Endothelial cell of umbilical vein (primary cell): ENCODE data around the gene VTA1. TPM values are rescaled to one million over a fixed set of nuclear protein-coding genes. Genes with fewer than 3 reads are reported as not detected.

Experiments
- BruUV-seq: library from RNA; stranded (reverse); fragments of 400-500 nt; replicated peaks from 2 replicates; lab custom pipeline; 2021; lab: Mats Ljungman, UMichigan
- CTCF ChIA-PET: fragments of 300-600, 350-600 bp; sonication (Branson Sonifier 250); formaldehyde crosslinking; loops from one replicate; lab custom pipeline; 2021; ENCODE audit warnings: antibody characterized with exemption, inconsistent platforms; lab: Charles Lee
- POLR2A ChIA-PET: fragments of 300-600, 350-600 bp; sonication (Branson Sonifier 250); formaldehyde crosslinking; loops from one replicate; lab custom pipeline; 2021; ENCODE audit warnings: antibody characterized with exemption, inconsistent platforms; lab: Charles Lee
- DNase-seq: peaks from one replicate; pipeline ENCODE4 v3.0.0-alpha.2; 2011; ENCODE audit warnings: low read depth, low spot score
- FAIRE-seq: peaks from 2 replicates; lab custom pipeline; 2011; peaks lifted over from hg19 to GRCh38; lab: Jason Lieb, UNC
- H2AFZ ChIP-seq: 2 replicates; pipeline ENCODE4 v1.6.0; 2012; ENCODE audit warnings: low read depth, low read length, control low read depth, inconsistent platforms
- H3K27ac ChIP-seq: 2 replicates; pipeline ENCODE4 v1.5.1; 2011; ENCODE audit warnings: low read depth, mild to moderate bottlenecking, control low read depth, low read length, moderate library complexity; ENCODE audit not compliant: insufficient read depth
- H3K27me3 ChIP-seq, 2 experiments: 2 replicates each; pipeline versions ENCODE4 v1.6.0 to v1.6.1; 2011; ENCODE audit warnings: low read length in 2 of 2, mixed read lengths in 1 of 2; ENCODE audit not compliant: control insufficient read depth in 2 of 2, insufficient read depth in 2 of 2
- H3K36me3 ChIP-seq, 2 experiments: 2 replicates in 1 of 2; 3 replicates in 1 of 2; pipeline ENCODE4 v1.5.1; 2011; ENCODE audit warnings: low read length in 2 of 2, mild to moderate bottlenecking in 1 of 2, moderate library complexity in 1 of 2; ENCODE audit not compliant: control insufficient read depth in 2 of 2, insufficient read depth in 2 of 2; ENCODE audit errors: extremely low read depth in 1 of 2
- H3K4me1 ChIP-seq: 3 replicates; pipeline ENCODE4 v1.5.1; 2011; ENCODE audit warnings: mild to moderate bottlenecking, low read length; ENCODE audit not compliant: control insufficient read depth, insufficient read depth; ENCODE audit errors: extremely low read depth
- H3K4me2 ChIP-seq: 2 replicates; pipeline ENCODE4 v1.6.1; 2011; ENCODE audit warnings: low read length, control low read depth, mixed read lengths; ENCODE audit not compliant: insufficient read depth
- H3K4me3 ChIP-seq, 3 experiments: fragments of 200-600 bp in 1 of 3; sonication (generic), shearing (Covaris generic) in 1 of 3; replicated peaks in 1 of 3; 2 replicates each; pipeline ENCODE4 v1.5.1; 2011 to 2016; ENCODE audit warnings: control low read depth in 3 of 3, low read length in 3 of 3, mild to moderate bottlenecking in 2 of 3, inconsistent platforms in 1 of 3, low read depth in 1 of 3, moderate library complexity in 1 of 3; ENCODE audit not compliant: insufficient read depth in 1 of 3
- H3K79me2 ChIP-seq: 2 replicates; pipeline ENCODE4 v1.6.0; 2012; ENCODE audit warnings: low read length, inconsistent platforms; ENCODE audit not compliant: control insufficient read depth, insufficient read depth
- H3K9ac ChIP-seq: replicated peaks from 2 replicates; pipeline ENCODE3; 2011; ENCODE audit warnings: low read length, control low read depth; ENCODE audit not compliant: insufficient read depth; ENCODE audit errors: extremely low read depth
- H3K9me1 ChIP-seq: replicated peaks from 3 replicates; pipeline ENCODE4 v1.6.0; 2011; ENCODE audit warnings: mild to moderate bottlenecking, low read length; ENCODE audit not compliant: control insufficient read depth, insufficient read depth; ENCODE audit errors: extremely low read depth
- H3K9me3 ChIP-seq: replicated peaks from 2 replicates; pipeline ENCODE4 v1.5.1; 2012; ENCODE audit warnings: low read length, inconsistent platforms; ENCODE audit not compliant: control insufficient read depth, insufficient read depth
- H4K20me1 ChIP-seq: replicated peaks from 2 replicates; pipeline ENCODE3; 2011; ENCODE audit warnings: mild to moderate bottlenecking, low read length; ENCODE audit not compliant: control insufficient read depth, insufficient read depth; ENCODE audit errors: extremely low read depth
- EZH2 ChIP-seq: IDR thresholded peaks from 2 replicates; pipeline ENCODE4 v1.6.1; 2012; ENCODE audit warnings: borderline replicate concordance, low read depth, mild to moderate bottlenecking, moderate library complexity, low read length, inconsistent platforms; ENCODE audit not compliant: severe bottlenecking
- FOS ChIP-seq: IDR thresholded peaks from 2 replicates; pipeline ENCODE4 v1.6.1; 2011; ENCODE audit warnings: mild to moderate bottlenecking, low read length, moderate library complexity, borderline replicate concordance; ENCODE audit not compliant: insufficient read depth
- GATA2 ChIP-seq: IDR thresholded peaks from 2 replicates; pipeline ENCODE4 v1.7.0; 2011; ENCODE audit warnings: low read depth, mild to moderate bottlenecking, moderate library complexity, mixed read lengths, low read length; ENCODE audit not compliant: insufficient read length, insufficient read depth
- JUN ChIP-seq: IDR thresholded peaks from 2 replicates; pipeline ENCODE4 v1.6.1; 2011; ENCODE audit warnings: borderline replicate concordance, low read depth; ENCODE audit not compliant: insufficient read length, insufficient read depth
- MYC ChIP-seq: IDR thresholded peaks from one replicate; pipeline ENCODE4 v1.6.1; 2011; ENCODE audit warnings: mild to moderate bottlenecking, low read depth, low read length
- POLR2A ChIP-seq: IDR thresholded peaks from 2 replicates; pipeline ENCODE4 v1.6.1; 2012; ENCODE audit warnings: low read depth, mild to moderate bottlenecking, control low read depth, low read length
- POLR2AphosphoS5 ChIP-seq: IDR thresholded peaks from 2 replicates; pipeline ENCODE4 v1.6.1; 2012; ENCODE audit warnings: low read depth, mild to moderate bottlenecking, control low read depth, low read length, moderate library complexity; ENCODE audit not compliant: insufficient read depth
- dilution Hi-C: fragments of 300-500 bp; cut with MboI; formaldehyde crosslinking; loops from one replicate; pipeline ENCODE4 v1.15.0; 2019; ENCODE audit warnings: low sequenced_read_pairs; ENCODE audit not compliant: extremely low pct_ligation_motif_present
- intact Hi-C: fragments of 100-400 bp; cut with micrococcal nuclease; formaldehyde crosslinking; loops from one replicate; pipeline ENCODE4 v1.10.0; 2022
- polyA plus RNA-seq, 4 experiments: library from polyadenylated mRNA; depleted of rRNA in 3 of 4; stranded (reverse) in 3 of 4; unstranded in 1 of 4; fragments of >200 nt; gene quantifications; 2 replicates each; pipeline versions ENCODE4 v1.2.1 to v1.2.3, GENCODE V29; 2011 to 2012; ENCODE audit warnings: missing spikeins in 1 of 4
- total RNA-seq: library from RNA; stranded (reverse); gene quantifications from 2 replicates; pipeline ENCODE4 v1.2.3, GENCODE V29; 2021
- TF ChIP-seq, protein P1 (sequence below): IDR thresholded peaks from 2 replicates; pipeline ENCODE4 v1.6.1; 2011; ENCODE audit not compliant: insufficient read depth, insufficient read length
- TF ChIP-seq, protein P2 (sequence below), 2 donors: IDR thresholded peaks; 1 replicate in 1 of 2; 2 replicates in 1 of 2; pipeline ENCODE4 v1.5.1; 2011; ENCODE audit warnings: low read length in 2 of 2, mild to moderate bottlenecking in 2 of 2, moderate library complexity in 2 of 2, control low read depth in 1 of 2, inconsistent platforms in 1 of 2, low read depth in 1 of 2; ENCODE audit not compliant: insufficient read depth in 1 of 2; ENCODE audit errors: extremely low read depth in 1 of 2

Gene VTA1
- total and polyA plus RNA-seq, 2 donors (not counting 3 experiments of a cell fraction or from before 2014, with no cell fraction given), result 39.0 to 40.9 TPM

DNA sequence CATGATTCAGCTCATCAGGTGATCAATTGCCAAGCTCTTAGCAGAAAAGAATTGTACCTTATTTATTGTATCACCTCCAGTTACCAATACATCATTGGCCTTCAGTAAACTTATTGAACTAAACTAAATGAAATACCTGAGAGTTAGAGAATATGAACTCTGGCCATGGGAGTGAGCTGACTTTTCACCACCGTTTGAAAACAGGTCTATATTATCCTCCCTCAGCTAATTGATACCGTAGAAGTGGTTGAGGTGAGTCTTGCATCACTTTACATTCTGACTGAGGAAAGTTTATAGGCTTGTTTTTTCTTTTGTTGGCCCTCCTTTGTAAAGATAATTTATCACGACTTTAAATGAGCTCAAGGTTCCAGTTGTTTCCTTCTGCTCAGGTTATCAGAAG is 102.2 kb downstream of the VTA1 start:
- Histone ChIP-seq H3K9me1 (no peaks in the 10 kb centered on the region), H3K79me2 (no peaks in the 10 kb centered on the region), H2AFZ (no peak overlapping the region), H4K20me1 (no peaks in the 10 kb centered on the region), H3K27ac (no peak overlapping the region), H3K9me3 (no peaks in the 10 kb centered on the region), H3K9ac (no peak overlapping the region), H3K4me2 (no peak overlapping the region), H3K36me3 (no peaks in the 10 kb centered on the region), H3K4me1 (no peaks in the 10 kb centered on the region), H3K27me3 (no peaks in the 10 kb centered on the region), H3K4me3 (no peak overlapping the region)
- POLR2A ChIA-PET, result no interaction called here
- CTCF ChIA-PET, result interaction anchor here (1.3 to 1.4 kb wide), 3 partner anchors 13 to 225 kb away, joined by 3 to 14 read pairs (median 3); no protein-coding TSS in a partner anchor
- no peak for FAIRE-seq
- dilution Hi-C loops, result no loop called here
- BruUV-seq, result no TSS peak
- intact Hi-C loops, result no loop called here
- TF ChIP-seq FOS (no peak), POLR2AphosphoS5 (no peak), JUN (no peak), MYC (no peak), POLR2A (no peak), GATA2 (no peak), EZH2 (no peak)
- TF ChIP-seq, protein P1, sequence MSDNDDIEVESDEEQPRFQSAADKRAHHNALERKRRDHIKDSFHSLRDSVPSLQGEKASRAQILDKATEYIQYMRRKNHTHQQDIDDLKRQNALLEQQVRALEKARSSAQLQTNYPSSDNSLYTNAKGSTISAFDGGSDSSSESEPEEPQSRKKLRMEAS, result no peak
- TF ChIP-seq, protein P2, sequence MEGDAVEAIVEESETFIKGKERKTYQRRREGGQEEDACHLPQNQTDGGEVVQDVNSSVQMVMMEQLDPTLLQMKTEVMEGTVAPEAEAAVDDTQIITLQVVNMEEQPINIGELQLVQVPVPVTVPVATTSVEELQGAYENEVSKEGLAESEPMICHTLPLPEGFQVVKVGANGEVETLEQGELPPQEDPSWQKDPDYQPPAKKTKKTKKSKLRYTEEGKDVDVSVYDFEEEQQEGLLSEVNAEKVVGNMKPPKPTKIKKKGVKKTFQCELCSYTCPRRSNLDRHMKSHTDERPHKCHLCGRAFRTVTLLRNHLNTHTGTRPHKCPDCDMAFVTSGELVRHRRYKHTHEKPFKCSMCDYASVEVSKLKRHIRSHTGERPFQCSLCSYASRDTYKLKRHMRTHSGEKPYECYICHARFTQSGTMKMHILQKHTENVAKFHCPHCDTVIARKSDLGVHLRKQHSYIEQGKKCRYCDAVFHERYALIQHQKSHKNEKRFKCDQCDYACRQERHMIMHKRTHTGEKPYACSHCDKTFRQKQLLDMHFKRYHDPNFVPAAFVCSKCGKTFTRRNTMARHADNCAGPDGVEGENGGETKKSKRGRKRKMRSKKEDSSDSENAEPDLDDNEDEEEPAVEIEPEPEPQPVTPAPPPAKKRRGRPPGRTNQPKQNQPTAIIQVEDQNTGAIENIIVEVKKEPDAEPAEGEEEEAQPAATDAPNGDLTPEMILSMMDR (IDR thresholded peaks at IDR 0.05; ENCODE audit: extremely low read depth in 1 of 2, insufficient read depth in 1 of 2, low read depth in 1 of 2, low read length in 2 of 2), result no peak
- no peak for DNase-seq
